GM23338 (cell line): ENCODE results near the gene TMEM74B. TPM values are rescaled to one million over a fixed set of nuclear protein-coding genes. Genes with fewer than 3 reads are reported as not detected.

Experiments used
- ATAC-seq: fragments of 200-7000 bp; cut with Tn5 transposase; 3 replicates; pipeline ENCODE4 v1.9.1; 2020
- DNase-seq: peaks from one replicate; pipeline ENCODE4 v3.0.0-alpha.2; 2015; ENCODE audit warnings: low spot score
- H2AFZ ChIP-seq: fragments of 200-600 bp; sonication (generic); 2 replicates; pipeline ENCODE4 v1.8.0; 2016; ENCODE audit warnings: antibody characterized with exemption, mild to moderate bottlenecking, moderate library complexity
- H3F3A ChIP-seq: fragments of 200-600 bp; sonication (generic); replicated peaks from 2 replicates; pipeline ENCODE4 v1.8.0; 2017; ENCODE audit warnings: antibody characterized with exemption, mixed run types, low read depth
- H3K27ac ChIP-seq: fragments of 200-600 bp; sonication (generic); 2 replicates; pipeline ENCODE4 v1.6.1; 2016; ENCODE audit warnings: low read depth
- H3K27me3 ChIP-seq: fragments of 200-600 bp; sonication (generic); 2 replicates; pipeline ENCODE4 v1.8.0; 2016; ENCODE audit warnings: mild to moderate bottlenecking, mixed run types, moderate library complexity; ENCODE audit not compliant: insufficient read depth
- H3K36me3 ChIP-seq: fragments of 200-600 bp; sonication (generic); 2 replicates; pipeline ENCODE4 v1.8.0; 2016; ENCODE audit warnings: mild to moderate bottlenecking; ENCODE audit not compliant: insufficient read depth
- H3K4me1 ChIP-seq: fragments of 200-600 bp; sonication (generic); 2 replicates; pipeline ENCODE4 v1.8.0; 2016; ENCODE audit warnings: mild to moderate bottlenecking, moderate library complexity; ENCODE audit not compliant: insufficient read depth
- H3K4me2 ChIP-seq: fragments of 200-600 bp; sonication (generic); 2 replicates; pipeline ENCODE4 v1.7.1; 2017; ENCODE audit warnings: mixed run types
- H3K4me3 ChIP-seq: fragments of 200-600 bp; sonication (generic); 2 replicates; pipeline ENCODE4 v1.6.1; 2016; ENCODE audit warnings: mixed run types
- H3K79me2 ChIP-seq: fragments of 200-600 bp; sonication (generic); replicated peaks from 2 replicates; pipeline ENCODE4 v1.8.0; 2017; ENCODE audit warnings: mild to moderate bottlenecking; ENCODE audit not compliant: insufficient read depth
- H3K9me2 ChIP-seq: fragments of 200-600 bp; sonication (generic); 2 replicates; pipeline ENCODE4 v1.8.0; 2017; ENCODE audit not compliant: insufficient read depth
- H4K20me1 ChIP-seq: fragments of 200-600 bp; sonication (generic); replicated peaks from 2 replicates; pipeline ENCODE4 v1.8.0; 2017; ENCODE audit warnings: mild to moderate bottlenecking; ENCODE audit not compliant: insufficient read depth
- H3K27ac Mint-ChIP-seq: 2 replicates; pipeline ENCODE4 v1.8.0; 2020; ENCODE audit warnings: inconsistent platforms, mild to moderate bottlenecking, moderate library complexity, mixed read lengths
- H3K27me3 Mint-ChIP-seq: 3 replicates; pipeline ENCODE4 v1.8.0; 2022; ENCODE audit warnings: low read depth, mild to moderate bottlenecking, moderate library complexity, mixed read lengths, inconsistent platforms; ENCODE audit not compliant: insufficient read depth, poor library complexity
- H3K36me3 Mint-ChIP-seq: 3 replicates; pipeline ENCODE4 v1.8.0; 2021; ENCODE audit warnings: low read depth, mild to moderate bottlenecking, inconsistent platforms, moderate library complexity, mixed read lengths
- H3K4me1 Mint-ChIP-seq: 3 replicates; pipeline ENCODE4 v1.8.0; 2020; ENCODE audit warnings: mild to moderate bottlenecking, inconsistent platforms, mixed read lengths
- H3K4me3 Mint-ChIP-seq: 3 replicates; pipeline ENCODE4 v1.8.0; 2021; ENCODE audit warnings: moderate library complexity, mild to moderate bottlenecking, inconsistent platforms, mixed read lengths
- H3K9me3 Mint-ChIP-seq: 3 replicates; pipeline ENCODE4 v1.8.0; 2020; ENCODE audit warnings: moderate library complexity, mild to moderate bottlenecking, inconsistent platforms, mixed read lengths
- CREB1 ChIP-seq: fragments of 250-450 bp; sonication (Bioruptor Pico); IDR thresholded peaks from 2 replicates; pipeline ENCODE4 v1.5.0; 2020; ENCODE audit warnings: low read depth, mild to moderate bottlenecking, moderate library complexity
- EZH2 ChIP-seq: fragments of 200-600 bp; sonication (generic); IDR thresholded peaks from one replicate; pipeline ENCODE4 v1.8.0; 2017; ENCODE audit warnings: antibody characterized with exemption, mild to moderate bottlenecking, low read depth; ENCODE audit not compliant: unreplicated experiment
- EZH2phosphoT487 ChIP-seq: fragments of 200-600 bp; sonication (generic); IDR thresholded peaks from one replicate; pipeline ENCODE4 v1.8.1; 2018; ENCODE audit warnings: antibody characterized with exemption; ENCODE audit not compliant: unreplicated experiment
- JUNB ChIP-seq: IDR thresholded peaks from one replicate; pipeline ENCODE4 v1.6.1; 2016; ENCODE audit warnings: antibody characterized with exemption; ENCODE audit not compliant: unreplicated experiment
- NANOG ChIP-seq: IDR thresholded peaks from 2 replicates; pipeline ENCODE4 v1.6.1; 2016; ENCODE audit warnings: antibody characterized with exemption, borderline replicate concordance
- POLR2AphosphoS5 ChIP-seq: IDR thresholded peaks from 2 replicates; pipeline ENCODE4 v1.6.1; 2016; ENCODE audit warnings: antibody characterized with exemption, low read depth
- STAT1 ChIP-seq: IDR thresholded peaks from one replicate; pipeline ENCODE4 v1.6.1; 2016; ENCODE audit warnings: antibody characterized with exemption; ENCODE audit not compliant: unreplicated experiment
- ZNF114 ChIP-seq: fragments of 250-450 bp; sonication (Bioruptor Pico); IDR thresholded peaks from 2 replicates; pipeline ENCODE4 v1.5.0; 2020; ENCODE audit warnings: mild to moderate bottlenecking, moderate library complexity
- ZNF331 ChIP-seq: fragments of 250-450 bp; sonication (Bioruptor Pico); IDR thresholded peaks from 2 replicates; pipeline ENCODE4 v1.5.0; 2020; ENCODE audit warnings: low read depth, mild to moderate bottlenecking, moderate library complexity
- ZNF462 ChIP-seq: fragments of 250-450 bp; sonication (Bioruptor Pico); IDR thresholded peaks from 2 replicates; pipeline ENCODE4 v1.5.0; 2020; ENCODE audit warnings: mild to moderate bottlenecking, moderate library complexity
- polyA plus RNA-seq: library from polyadenylated mRNA; unstranded; fragments of >200 nt; fragmentation: Nextera tagmentation; extraction: Ambion mirVana; gene quantifications from 2 replicates; pipeline ENCODE4 v1.2.1, GENCODE V29; 2016
- total RNA-seq: library from RNA; depleted of rRNA; stranded (reverse); fragments of >200 nt; shearing (Covaris generic); gene quantifications from 2 replicates; pipeline ENCODE4 v1.2.3, GENCODE V29; 2014
- TF ChIP-seq, protein P1 (sequence below): IDR thresholded peaks from one replicate; pipeline ENCODE4 v1.6.1; 2018; ENCODE audit warnings: antibody characterized with exemption; ENCODE audit not compliant: unreplicated experiment
- TF ChIP-seq, protein P2 (sequence below), 2 experiments: fragments of 200-600 bp in 1 of 2; sonication (generic) in 1 of 2; conservative IDR thresholded peaks; 2 replicates each; pipeline versions ENCODE4 v1.5.1 to v1.6.1; 2016 to 2017; ENCODE audit warnings: antibody characterized with exemption in 2 of 2, low read depth in 2 of 2, mild to moderate bottlenecking in 2 of 2, moderate library complexity in 1 of 2
- TF ChIP-seq, protein P3 (sequence below): IDR thresholded peaks from 2 replicates; pipeline ENCODE4 v1.6.1; 2016; ENCODE audit warnings: antibody characterized with exemption

The TMEM74B gene
- total and polyA plus RNA-seq, 2 experiments from 2014 or later, result 1.0 to 4.8 TPM

DNA sequence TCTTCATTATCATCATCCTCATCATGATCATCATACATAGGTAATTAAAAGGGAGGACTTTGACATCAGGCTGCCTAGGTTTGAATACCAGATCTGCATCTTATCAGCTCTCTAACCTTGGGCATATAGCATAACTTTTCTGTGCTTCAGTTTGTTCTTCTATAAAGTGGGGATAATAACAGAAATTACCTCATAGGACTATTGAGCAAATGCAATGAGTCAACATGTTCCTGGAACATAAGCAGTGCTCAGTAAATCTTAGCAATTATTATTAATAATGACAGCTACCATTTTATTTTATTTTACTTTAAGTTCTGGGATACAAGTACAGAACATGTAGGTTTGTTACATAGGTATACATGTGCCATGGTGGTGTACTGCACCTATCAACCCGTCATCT lies 25.7 kb upstream of the TMEM74B start:
- Histone ChIP-seq H3K4me3 (no peak overlapping the region), H3F3A (no peaks in the 10 kb centered on the region), H3K27ac (no peak overlapping the region), H3K36me3 (no peaks in the 10 kb centered on the region), H2AFZ (no peak overlapping the region), H3K4me2 (no peak overlapping the region), H4K20me1 (no peaks in the 10 kb centered on the region; the same call in 1 of the 2 replicates), H3K27me3 (no peaks in the 10 kb centered on the region), H3K79me2 (no peaks in the 10 kb centered on the region), H3K4me1 (peaks cover 16% of the 10 kb centered on the region), H3K9me2 (no peaks in the 10 kb centered on the region)
- ATAC-seq, result no peak
- no peak for DNase-seq
- peaks cover 1% of the 10 kb centered on the region; the same call in 1 of the 3 replicates for H3K9me3 Mint-ChIP-seq
- no peak overlapping the region for H3K4me3 Mint-ChIP-seq
- no peaks in the 10 kb centered on the region for H3K27me3 Mint-ChIP-seq
- no peak overlapping the region for H3K27ac Mint-ChIP-seq
- no peaks in the 10 kb centered on the region for H3K36me3 Mint-ChIP-seq
- H3K4me1 Mint-ChIP-seq, result peaks cover 16% of the 10 kb centered on the region
- TF ChIP-seq JUNB (no peak), ZNF114 (CRISPR knock-in tag) (no peak), ZNF331 (CRISPR knock-in tag) (no peak), CREB1 (no peak), NANOG (no peak), POLR2AphosphoS5 (no peak), EZH2phosphoT487 (no peak), ZNF462 (CRISPR knock-in tag) (no peak), STAT1 (no peak), EZH2 (no peak)
- TF ChIP-seq, protein P1, sequence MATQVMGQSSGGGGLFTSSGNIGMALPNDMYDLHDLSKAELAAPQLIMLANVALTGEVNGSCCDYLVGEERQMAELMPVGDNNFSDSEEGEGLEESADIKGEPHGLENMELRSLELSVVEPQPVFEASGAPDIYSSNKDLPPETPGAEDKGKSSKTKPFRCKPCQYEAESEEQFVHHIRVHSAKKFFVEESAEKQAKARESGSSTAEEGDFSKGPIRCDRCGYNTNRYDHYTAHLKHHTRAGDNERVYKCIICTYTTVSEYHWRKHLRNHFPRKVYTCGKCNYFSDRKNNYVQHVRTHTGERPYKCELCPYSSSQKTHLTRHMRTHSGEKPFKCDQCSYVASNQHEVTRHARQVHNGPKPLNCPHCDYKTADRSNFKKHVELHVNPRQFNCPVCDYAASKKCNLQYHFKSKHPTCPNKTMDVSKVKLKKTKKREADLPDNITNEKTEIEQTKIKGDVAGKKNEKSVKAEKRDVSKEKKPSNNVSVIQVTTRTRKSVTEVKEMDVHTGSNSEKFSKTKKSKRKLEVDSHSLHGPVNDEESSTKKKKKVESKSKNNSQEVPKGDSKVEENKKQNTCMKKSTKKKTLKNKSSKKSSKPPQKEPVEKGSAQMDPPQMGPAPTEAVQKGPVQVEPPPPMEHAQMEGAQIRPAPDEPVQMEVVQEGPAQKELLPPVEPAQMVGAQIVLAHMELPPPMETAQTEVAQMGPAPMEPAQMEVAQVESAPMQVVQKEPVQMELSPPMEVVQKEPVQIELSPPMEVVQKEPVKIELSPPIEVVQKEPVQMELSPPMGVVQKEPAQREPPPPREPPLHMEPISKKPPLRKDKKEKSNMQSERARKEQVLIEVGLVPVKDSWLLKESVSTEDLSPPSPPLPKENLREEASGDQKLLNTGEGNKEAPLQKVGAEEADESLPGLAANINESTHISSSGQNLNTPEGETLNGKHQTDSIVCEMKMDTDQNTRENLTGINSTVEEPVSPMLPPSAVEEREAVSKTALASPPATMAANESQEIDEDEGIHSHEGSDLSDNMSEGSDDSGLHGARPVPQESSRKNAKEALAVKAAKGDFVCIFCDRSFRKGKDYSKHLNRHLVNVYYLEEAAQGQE, result no peak
- TF ChIP-seq, protein P2, sequence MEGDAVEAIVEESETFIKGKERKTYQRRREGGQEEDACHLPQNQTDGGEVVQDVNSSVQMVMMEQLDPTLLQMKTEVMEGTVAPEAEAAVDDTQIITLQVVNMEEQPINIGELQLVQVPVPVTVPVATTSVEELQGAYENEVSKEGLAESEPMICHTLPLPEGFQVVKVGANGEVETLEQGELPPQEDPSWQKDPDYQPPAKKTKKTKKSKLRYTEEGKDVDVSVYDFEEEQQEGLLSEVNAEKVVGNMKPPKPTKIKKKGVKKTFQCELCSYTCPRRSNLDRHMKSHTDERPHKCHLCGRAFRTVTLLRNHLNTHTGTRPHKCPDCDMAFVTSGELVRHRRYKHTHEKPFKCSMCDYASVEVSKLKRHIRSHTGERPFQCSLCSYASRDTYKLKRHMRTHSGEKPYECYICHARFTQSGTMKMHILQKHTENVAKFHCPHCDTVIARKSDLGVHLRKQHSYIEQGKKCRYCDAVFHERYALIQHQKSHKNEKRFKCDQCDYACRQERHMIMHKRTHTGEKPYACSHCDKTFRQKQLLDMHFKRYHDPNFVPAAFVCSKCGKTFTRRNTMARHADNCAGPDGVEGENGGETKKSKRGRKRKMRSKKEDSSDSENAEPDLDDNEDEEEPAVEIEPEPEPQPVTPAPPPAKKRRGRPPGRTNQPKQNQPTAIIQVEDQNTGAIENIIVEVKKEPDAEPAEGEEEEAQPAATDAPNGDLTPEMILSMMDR (conservative IDR thresholded peaks at IDR 0.05; ENCODE audit: low read depth in 2 of 2), result no peak
- TF ChIP-seq, protein P3, sequence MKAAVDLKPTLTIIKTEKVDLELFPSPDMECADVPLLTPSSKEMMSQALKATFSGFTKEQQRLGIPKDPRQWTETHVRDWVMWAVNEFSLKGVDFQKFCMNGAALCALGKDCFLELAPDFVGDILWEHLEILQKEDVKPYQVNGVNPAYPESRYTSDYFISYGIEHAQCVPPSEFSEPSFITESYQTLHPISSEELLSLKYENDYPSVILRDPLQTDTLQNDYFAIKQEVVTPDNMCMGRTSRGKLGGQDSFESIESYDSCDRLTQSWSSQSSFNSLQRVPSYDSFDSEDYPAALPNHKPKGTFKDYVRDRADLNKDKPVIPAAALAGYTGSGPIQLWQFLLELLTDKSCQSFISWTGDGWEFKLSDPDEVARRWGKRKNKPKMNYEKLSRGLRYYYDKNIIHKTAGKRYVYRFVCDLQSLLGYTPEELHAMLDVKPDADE, result no peak
